ENCODE results near the gene UQCRC1. TPM values are rescaled to one million over a fixed set of nuclear protein-coding genes. Genes with fewer than 3 reads are reported as not detected.
"Not testable (repeated sequence)": the region's sequence is repeated elsewhere in the genome, so short reads cannot be mapped to it uniquely, and the experiment has no call there.

The UQCRC1 gene
- polyA plus RNA-seq, 1 donor: 259 TPM

GRCh38 chr3:48556796-48557626 is 52.4 kb downstream of the UQCRC1 start, which contains the start of gene PFKFB4:
PFKFB4 (minus strand) TSS chr3:48556803; CDS start chr3:48556777, 26 bp downstream.
- DNase-seq: peak; percentile 100
- H3K27ac ChIP-seq (ENCODE audit: low read length): peak within 1 kb of the TSS; percentile 60
- no peaks in the 10 kb centered on the region for H3K36me3 ChIP-seq (ENCODE audit: control insufficient read depth, insufficient read depth, low read length)
- peaks cover 34% of the 10 kb centered on the region for H3K4me1 ChIP-seq (ENCODE audit: control insufficient read depth, insufficient read depth, low read length)
- WGBS (ENCODE audit: insufficient coverage, low lambda C conversion rate): no CpG with 5 or more reads among the region's 53 CpGs
- H3K9me3 ChIP-seq (ENCODE audit: control insufficient read depth, low read depth, low read length): no peaks in the 10 kb centered on the region
- H3K27me3 ChIP-seq (ENCODE audit: control insufficient read depth, insufficient read depth, low read length): no peaks in the 10 kb centered on the region
- peak within 1 kb of the TSS; percentile 69 for H3K4me3 ChIP-seq (ENCODE audit: low read length)

- DNase-seq: no peak
- 100% methylated on average over 1 of the region's 29 CpGs for WGBS (ENCODE audit: insufficient coverage, low lambda C conversion rate)
- H3K4me1 ChIP-seq (ENCODE audit: control insufficient read depth, insufficient read depth, low read length): peaks cover 39% of the 10 kb centered on the region
- no peaks in the 10 kb centered on the region for H3K36me3 ChIP-seq (ENCODE audit: control insufficient read depth, insufficient read depth, low read length)
- peak overlapping the region; percentile 13 for H3K27ac ChIP-seq (ENCODE audit: low read length)
- no peaks in the 10 kb centered on the region for H3K27me3 ChIP-seq (ENCODE audit: control insufficient read depth, insufficient read depth, low read length)
- H3K4me3 ChIP-seq (ENCODE audit: low read length): peak overlapping the region; percentile 63
- no peaks in the 10 kb centered on the region for H3K9me3 ChIP-seq (ENCODE audit: control insufficient read depth, low read depth, low read length)
These were observed 53.3 kb downstream of the UQCRC1 start for GRCh38 chr3:48555949-48556795.

DNA sequence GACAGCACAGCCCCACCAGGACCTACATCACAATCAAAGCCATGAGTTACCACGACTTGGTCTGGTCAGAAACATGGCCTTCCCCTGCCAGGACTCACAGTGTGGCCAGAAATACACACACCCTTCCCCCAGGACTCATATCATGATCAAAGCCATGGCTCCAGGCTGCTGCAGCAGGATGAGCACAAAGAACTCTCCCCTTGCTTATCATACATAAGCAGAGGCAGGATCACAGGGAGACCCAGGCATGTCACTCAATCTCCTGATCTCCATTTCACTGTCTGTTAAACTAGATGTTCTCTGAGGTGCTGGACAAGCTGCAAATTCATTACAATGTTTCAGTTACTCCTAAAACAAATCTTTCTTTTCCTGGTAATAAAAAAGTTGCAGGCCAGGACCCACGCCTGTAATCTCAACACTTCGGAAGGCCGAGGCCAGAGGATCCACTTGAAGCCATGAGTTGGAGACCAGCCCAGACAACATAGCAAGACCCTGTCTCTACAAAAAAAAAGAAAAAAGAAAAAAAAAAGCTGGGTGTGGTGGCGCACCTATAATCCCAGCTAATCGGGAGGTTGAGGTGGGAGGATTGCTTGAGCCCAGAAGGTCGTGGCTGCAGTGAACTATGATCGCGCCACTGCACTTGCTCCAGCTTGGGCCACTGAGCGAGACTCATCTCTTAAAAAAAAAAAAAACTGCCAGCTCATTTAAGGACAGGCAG is 54.1 kb downstream of the UQCRC1 start:
- H3K4me3 ChIP-seq (ENCODE audit: low read length): peak overlapping the region; percentile 63
- WGBS (ENCODE audit: insufficient coverage, low lambda C conversion rate): 90% methylated on average over 2 of the region's 10 CpGs
- peaks cover 37% of the 10 kb centered on the region for H3K4me1 ChIP-seq (ENCODE audit: control insufficient read depth, insufficient read depth, low read length)

DNA sequence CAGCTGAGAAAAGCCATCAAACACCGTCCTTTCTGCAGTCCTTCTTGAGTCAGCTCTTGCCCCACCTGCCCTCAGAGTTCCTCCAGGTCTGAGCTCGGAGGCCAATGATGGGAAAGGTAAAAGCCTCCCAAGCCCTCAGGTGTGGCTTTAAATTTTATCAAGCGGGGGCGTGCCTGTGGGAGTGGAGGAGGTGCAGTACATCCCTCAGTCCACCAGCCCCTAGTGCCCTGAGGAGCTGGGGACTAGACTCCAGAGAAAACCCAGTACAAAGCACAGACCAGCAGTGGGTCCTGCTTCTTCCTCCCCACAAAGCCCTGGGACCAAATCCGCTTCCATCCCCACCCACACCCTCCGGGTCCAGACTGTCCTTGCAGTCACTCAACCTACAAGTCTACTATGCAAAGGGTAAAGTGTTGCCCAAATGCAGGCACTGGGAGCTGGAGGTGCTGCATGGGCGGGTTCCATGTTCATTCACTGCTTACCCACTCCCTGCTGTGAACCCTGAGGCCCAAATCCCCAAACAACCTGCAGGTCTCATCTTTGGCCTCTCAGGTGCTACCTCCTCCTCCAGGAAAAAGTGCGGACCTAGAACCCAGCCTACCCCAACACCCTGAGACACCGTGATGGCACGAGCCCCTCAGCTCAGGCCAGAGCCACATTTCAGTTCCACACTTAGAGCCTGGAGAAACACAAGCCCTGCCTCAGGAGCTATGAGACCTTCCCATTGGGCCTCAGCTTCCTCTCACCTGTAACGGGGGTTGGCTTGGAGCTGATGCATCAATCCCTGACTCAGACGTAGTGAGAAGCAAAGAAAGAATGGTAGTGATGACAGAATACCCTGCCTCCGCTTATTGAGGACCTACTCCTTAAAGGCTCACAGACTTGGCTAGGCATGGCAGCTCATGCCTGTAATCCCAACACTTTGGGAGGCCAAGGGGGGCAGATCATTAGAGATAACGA is 55.3 kb downstream of the UQCRC1 start:
- peak overlapping the region; percentile 74 for H3K27ac ChIP-seq (ENCODE audit: low read length)
- no peak overlapping the region for H3K4me3 ChIP-seq (ENCODE audit: low read length)
- whole genome bisulfite sequencing (ENCODE audit: insufficient coverage, low lambda C conversion rate): 92% methylated on average over 2 of the region's 14 CpGs
- no peaks in the 10 kb centered on the region for H3K27me3 ChIP-seq (ENCODE audit: control insufficient read depth, insufficient read depth, low read length)
- peaks cover 37% of the 10 kb centered on the region for H3K4me1 ChIP-seq (ENCODE audit: control insufficient read depth, insufficient read depth, low read length)
- peaks cover 4% of the 10 kb centered on the region for H3K36me3 ChIP-seq (ENCODE audit: control insufficient read depth, insufficient read depth, low read length)
- no peaks in the 10 kb centered on the region for H3K9me3 ChIP-seq (ENCODE audit: control insufficient read depth, low read depth, low read length)
- no peak for DNase-seq

More for the DNA sequence above, 54.1 kb downstream of the UQCRC1 start:
- Histone ChIP-seq H3K36me3 (ENCODE audit: control insufficient read depth, insufficient read depth, low read length) (no peaks in the 10 kb centered on the region), H3K27me3 (ENCODE audit: control insufficient read depth, insufficient read depth, low read length) (no peaks in the 10 kb centered on the region), H3K27ac (ENCODE audit: low read length) (peak overlapping the region; percentile 2), H3K9me3 (ENCODE audit: control insufficient read depth, low read depth, low read length) (no peaks in the 10 kb centered on the region)
- no peak for DNase-seq

- Histone ChIP-seq H3K4me3 (ENCODE audit: low read length) (no peak overlapping the region), H3K4me1 (ENCODE audit: control insufficient read depth, insufficient read depth, low read length) (peaks cover 37% of the 10 kb centered on the region), H3K9me3 (ENCODE audit: control insufficient read depth, low read depth, low read length) (no peaks in the 10 kb centered on the region), H3K36me3 (ENCODE audit: control insufficient read depth, insufficient read depth, low read length) (peaks cover 5% of the 10 kb centered on the region), H3K27me3 (ENCODE audit: control insufficient read depth, insufficient read depth, low read length) (no peaks in the 10 kb centered on the region), H3K27ac (ENCODE audit: low read length) (peak overlapping the region; percentile 74)
- no peak for DNase-seq
- no CpG with 5 or more reads among the region's 5 CpGs for WGBS (ENCODE audit: insufficient coverage, low lambda C conversion rate)
These were observed 56.1 kb downstream of the UQCRC1 start for GRCh38 chr3:48553361-48553760.

DNA sequence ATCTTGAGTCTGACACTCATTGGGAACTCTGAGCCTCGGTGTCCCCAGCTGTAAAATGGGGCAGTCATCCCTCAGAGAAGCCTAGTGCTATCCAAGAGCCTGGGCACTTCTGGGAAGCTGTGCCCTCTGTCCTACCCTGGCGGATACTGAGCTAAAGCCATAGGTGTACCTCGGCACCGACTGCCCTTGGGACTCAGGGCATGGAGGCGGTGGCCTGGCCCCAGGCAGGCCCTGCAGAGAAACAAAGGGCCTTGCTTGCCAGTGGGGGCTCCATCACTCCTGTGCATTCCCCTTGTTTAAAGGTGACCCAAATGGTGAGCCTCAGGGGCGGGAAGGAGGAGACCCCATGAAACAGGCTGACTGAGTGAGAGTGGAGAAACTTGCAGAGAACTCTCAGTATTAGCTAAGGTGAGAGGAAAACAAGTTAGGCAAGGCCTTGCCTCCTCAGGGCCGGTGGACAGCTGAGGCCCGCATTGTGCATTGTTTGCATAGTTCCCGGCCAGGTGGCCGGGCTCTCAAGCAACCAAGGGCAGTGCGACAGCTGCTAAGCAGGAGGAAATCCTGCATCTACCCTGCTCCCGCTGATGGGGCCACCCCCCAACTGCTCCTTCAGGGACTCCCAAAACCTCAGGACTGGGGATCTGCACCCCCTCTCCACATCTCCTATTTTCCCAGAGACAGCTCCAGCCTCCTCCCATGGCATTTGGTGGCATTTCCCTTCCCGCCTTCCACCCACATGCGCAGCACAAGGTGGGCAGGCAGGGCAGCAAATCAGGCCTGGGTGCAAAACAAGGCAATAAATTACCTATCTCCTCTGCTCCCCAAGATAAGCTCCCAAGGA is 57.1 kb downstream of the UQCRC1 start:
- WGBS (ENCODE audit: insufficient coverage, low lambda C conversion rate): no CpG with 5 or more reads among the region's 14 CpGs
- Histone ChIP-seq H3K9me3 (ENCODE audit: control insufficient read depth, low read depth, low read length) (no peaks in the 10 kb centered on the region), H3K36me3 (ENCODE audit: control insufficient read depth, insufficient read depth, low read length) (peaks cover 10% of the 10 kb centered on the region), H3K27me3 (ENCODE audit: control insufficient read depth, insufficient read depth, low read length) (no peaks in the 10 kb centered on the region), H3K4me3 (ENCODE audit: low read length) (no peak overlapping the region), H3K27ac (ENCODE audit: low read length) (peak overlapping the region; percentile 74), H3K4me1 (ENCODE audit: control insufficient read depth, insufficient read depth, low read length) (peaks cover 37% of the 10 kb centered on the region)
- peak in 1 of 2 donors; percentile 32 for DNase-seq

DNA sequence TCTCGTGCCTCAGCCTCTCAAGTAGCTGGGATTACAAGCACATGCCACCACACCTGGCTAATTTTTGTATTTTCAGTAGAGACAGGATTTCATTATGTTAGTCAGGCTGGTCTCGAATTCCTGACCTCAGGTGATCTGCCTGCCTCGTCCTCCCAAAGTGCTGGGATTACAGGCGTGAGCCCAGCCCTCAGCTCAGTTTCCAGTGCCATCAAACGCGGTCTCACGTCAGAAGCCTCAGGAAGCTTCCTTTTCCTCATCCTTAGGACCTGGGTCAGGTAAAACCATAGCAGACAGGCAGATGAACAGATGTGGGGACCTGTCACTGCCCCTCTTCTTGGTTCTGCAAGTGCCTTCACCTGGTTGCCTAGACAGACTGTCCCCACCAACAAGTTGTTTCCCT is 57.8 kb downstream of the UQCRC1 start:
- no CpG with 5 or more reads among the region's 7 CpGs for WGBS (ENCODE audit: insufficient coverage, low lambda C conversion rate)
- H3K9me3 ChIP-seq (ENCODE audit: control insufficient read depth, low read depth, low read length); H3K27me3 ChIP-seq (ENCODE audit: control insufficient read depth, insufficient read depth, low read length); H3K4me3 ChIP-seq (ENCODE audit: low read length); DNase-seq: not testable (repeated sequence)
- H3K27ac ChIP-seq (ENCODE audit: low read length): peak overlapping the region; percentile 74
- peaks cover 34% of the 10 kb centered on the region for H3K4me1 ChIP-seq (ENCODE audit: control insufficient read depth, insufficient read depth, low read length)
- peaks cover 14% of the 10 kb centered on the region for H3K36me3 ChIP-seq (ENCODE audit: control insufficient read depth, insufficient read depth, low read length)
